Stimulated activated CD4-positive, alpha-beta T cell treated with anti-CD3 and anti-CD28 coated beads, Interleukin-12 subunit alpha, Interleukin-12 subunit beta, amount 100 ng/mL, for 4 hours (primary cell): ENCODE results near the gene EN1.

Experiments
- DNase-seq: peaks from one replicate; pipeline ENCODE4 v3.0.0-alpha.2; 2020

Gene EN1

DNA sequence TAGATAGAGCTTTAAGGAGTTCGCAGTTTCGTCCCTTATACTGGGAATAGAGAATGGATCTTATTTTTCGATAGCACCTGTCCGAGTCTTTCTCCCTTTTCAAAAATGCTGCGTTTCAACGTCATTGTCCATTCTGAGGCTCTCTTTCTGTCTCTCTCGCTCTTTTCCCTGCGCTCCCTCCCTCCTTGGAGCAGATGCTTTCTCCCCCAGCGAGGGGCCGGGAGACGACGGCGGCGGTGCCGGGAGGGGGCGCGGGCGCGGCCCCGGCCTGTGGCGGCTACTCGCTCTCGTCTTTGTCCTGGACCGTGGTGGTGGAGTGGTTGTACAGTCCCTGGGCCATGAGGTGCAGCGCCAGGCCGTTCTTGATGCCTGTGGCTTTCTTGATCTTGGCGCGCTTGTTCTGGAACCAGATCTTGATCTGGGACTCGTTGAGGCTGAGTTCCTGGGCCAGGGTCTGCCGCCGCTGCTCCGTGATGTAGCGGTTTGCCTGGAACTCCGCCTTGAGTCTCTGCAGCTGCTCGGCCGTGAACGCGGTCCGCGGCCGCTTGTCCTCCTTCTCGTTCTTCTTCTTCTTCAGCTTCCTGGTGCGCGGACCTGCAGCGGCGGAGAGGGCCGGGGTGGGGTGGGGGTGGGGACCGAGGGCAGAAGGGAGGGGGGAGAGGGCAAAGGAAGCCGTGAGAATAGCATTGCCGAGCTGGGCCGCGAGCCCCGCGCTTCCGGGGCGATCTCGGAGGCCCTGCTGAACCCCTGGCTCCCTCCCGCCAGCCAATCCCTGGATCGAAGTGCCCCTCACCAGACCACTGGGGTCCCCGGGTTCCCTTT, 4.6 kb downstream of the EN1 start:
- no peak for DNase-seq

DNA sequence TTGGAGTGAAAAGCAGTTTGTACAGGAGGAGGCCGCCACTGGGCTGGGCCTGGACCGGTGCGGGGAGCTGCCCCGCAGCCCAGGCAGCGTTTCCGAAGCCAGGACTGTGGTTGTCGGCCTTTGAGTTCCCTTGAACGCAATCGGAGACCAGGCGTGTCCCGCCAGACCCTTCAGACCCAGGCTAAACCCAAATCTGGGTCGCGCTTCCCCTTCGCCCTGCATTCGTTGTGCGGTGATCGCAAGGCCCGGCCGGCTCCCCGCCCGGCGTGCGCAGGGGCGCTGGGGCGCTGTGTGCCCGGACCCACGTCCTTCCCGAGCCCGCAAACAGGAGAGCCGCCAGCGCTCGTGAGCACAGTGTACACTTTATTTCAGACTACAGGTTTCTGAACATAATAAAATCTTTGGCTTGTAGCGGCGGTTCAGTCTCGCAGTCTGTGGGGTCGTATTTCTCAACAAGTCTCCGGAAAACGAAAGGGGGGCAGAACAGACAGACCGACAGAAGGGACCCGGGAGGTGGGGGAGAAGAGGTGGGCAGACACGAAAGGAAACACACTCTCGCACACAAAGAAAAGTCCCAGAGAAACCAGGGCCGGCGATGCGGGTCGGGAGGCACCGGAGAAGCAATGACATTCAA, 5.5 kb downstream of the EN1 start:
- no peak for DNase-seq

GRCh38 chr2:118841450-118841827, 6.0 kb downstream of the EN1 start:
- DNase-seq, result no peak

DNA sequence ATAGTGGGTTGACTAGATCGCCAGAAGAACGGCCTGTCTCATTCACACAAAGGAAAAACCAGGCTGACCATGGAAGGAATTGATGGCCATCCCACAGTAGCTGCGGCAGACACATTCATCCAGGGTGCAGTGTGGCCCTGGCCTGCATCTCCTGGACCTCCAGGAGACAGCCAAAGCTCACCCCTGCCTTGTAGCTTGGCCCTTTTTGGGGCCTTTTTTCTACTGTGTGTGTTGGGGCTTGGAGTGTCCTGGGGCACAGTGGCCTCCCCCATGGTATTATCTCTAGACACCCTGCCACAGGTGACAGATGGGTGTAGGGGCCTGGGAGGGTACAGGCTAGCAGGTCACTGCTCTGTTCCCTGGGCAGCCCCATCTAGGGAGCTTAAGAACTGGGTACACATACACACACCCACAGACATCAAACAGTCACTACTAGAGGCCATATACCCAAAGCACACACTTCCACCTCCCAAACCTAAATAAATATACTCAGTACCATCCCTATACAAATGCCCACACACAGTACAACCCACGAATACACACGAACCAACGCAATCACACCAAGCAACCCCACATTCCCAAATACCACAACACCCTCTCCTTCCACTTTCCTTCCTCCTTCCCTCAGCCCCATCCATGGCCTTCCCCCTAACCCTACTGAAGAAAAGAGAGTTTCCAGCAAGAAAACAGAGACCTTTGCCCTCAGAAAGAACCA, 8.6 kb downstream of the EN1 start:
- DNase-seq, result no peak

- DNase-seq, result no peak
Measured at GRCh38 chr2:118837621-118838020, 9.8 kb downstream of the EN1 start.

DNA sequence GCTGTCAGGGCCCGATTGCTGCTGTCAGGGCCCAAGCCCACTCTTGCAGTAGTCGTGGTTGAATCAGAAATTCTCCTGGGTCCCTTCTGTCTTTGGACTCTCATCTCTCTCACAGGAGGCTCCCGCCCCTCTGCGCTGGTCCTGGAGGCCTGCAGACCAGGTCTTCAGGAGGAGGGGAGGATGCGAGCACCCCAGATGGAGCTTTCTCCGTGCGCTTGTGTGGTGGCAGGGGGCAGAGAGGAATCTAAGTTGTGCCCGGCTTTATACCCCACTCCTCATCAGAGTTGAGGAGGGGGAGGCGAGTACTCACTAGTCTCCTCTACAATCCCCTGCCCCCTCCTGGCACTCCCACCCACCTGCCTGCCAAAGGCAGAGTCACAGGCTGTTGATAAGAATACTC, 10.4 kb downstream of the EN1 start:
- no peak for DNase-seq

DNA sequence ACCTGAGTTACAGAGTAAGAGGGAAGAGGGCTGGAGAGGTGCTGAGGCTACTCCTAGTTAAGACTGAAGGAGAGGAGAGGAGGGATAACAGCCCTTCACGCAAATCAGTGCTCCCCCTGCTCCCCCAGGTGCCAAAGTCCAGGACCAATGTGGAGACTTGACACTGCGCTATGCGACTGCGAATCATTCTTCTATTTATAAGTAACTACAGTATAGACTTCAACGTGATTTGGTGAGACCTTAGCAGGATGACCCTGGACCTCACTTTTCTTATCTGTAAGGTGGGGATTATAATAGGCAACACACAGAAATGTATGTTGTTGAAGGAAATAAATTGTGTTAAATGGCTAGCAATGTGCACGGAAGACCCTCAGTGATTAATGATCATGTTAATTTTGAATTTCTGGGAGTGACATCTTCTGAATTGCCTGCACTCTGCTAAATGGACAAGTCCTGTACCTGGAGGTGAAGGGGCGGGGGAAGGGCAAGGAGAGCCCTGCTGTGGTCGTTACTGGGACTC, 11.0 kb downstream of the EN1 start:
- DNase-seq, result no peak

DNA sequence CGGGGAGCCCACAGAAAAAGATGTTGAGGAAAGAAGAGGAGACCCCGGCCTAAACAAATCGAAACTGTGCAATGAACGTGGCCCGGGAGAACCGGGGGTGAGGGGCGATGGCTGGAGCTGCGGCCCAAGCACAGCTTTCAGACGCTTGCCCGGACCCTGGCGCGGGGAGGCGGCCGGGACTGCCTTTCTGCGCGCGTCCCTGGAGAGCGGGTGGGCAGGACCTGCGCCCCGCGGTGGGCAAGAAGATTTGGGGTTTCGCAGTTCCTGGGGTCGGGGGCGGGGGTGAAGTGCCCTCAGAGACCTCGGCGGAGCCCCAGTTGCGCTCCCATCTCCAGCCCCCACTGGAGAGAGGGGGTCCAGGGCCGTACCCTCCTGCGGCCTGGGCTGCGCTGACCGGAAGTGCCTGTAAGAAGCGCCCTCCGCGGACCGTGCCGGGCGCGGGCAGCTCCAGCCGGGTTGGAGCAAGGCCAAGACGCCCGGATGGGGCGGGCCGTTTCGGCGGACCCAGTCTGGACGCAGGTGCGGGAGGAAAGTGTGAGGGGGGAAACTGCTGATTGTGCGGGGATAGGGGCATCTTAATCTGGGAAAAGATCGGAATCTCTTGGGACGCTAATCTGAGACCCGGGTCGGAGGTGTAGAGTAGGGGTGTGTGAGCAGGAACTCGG, 11.6 kb downstream of the EN1 start:
- DNase-seq, result no peak

GRCh38 chr2:118834901-118835745, 12.3 kb downstream of the EN1 start:
- DNase-seq, result no peak

GRCh38 chr2:118834440-118834810, 13.0 kb downstream of the EN1 start:
- no peak for DNase-seq

DNA sequence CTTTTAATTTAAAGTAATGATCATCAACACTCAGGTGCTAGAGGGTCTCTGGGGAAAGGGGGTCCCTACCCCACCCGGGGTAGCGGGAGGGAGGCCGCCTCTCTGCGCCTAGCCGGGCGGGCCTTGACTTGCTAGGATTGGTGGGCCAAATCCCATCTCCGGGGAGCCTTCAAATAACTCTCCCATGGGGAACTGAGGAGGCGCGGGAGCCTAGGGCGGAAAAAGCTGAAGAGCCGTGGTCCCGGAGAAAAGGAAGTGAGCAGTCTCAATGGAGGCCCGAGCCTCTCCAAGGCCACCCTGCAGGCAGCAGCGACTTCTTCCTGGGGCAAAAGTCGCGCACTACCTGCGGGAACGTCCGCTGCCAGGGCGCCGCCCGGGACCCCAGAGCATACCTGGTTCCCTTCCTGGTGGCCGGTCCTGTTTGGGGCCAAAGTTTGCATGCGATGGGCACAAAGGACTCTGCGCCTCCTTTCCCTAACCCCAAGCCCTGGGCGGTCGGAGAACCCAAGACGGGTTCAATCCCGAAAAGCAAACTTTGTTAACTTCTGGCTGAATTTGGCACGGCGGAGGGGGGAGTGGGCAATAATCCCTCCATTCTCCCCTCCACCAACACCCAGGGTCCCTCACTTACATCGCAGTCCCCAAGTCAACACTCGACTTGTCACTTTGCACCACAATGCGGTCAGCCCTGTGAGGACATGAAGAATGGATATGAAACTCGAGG, 13.6 kb downstream of the EN1 start:
- no peak for DNase-seq

GRCh38 chr2:118832791-118833715, 14.4 kb downstream of the EN1 start:
- DNase-seq, result no peak

GRCh38 chr2:118832071-118832790, 15.2 kb downstream of the EN1 start:
- DNase-seq, result no peak

- DNase-seq, result no peak
Measured at GRCh38 chr2:118830881-118831280, 16.6 kb downstream of the EN1 start.

GRCh38 chr2:118830118-118830517, 17.3 kb downstream of the EN1 start:
- DNase-seq, result no peak

DNA sequence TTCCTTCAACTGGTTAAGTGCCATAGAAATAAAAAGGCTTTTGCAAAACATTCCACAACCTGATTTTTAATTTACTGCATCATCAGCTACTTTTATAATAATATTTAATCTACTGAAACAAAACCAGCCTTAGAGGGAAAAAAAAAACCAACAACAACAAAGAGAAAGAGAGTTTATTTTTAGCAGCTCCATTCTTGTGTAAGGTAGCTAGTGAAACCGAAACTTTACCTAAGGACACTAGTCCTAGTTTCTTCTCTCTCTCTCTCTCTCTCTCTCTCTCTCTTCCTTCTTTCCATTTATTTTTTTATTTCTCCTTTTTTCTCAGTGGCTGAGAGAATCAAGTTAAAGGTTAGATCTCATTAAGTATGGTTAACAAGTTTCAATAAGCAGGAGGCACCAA, 21.4 kb downstream of the EN1 start:
- no peak for DNase-seq

DNA sequence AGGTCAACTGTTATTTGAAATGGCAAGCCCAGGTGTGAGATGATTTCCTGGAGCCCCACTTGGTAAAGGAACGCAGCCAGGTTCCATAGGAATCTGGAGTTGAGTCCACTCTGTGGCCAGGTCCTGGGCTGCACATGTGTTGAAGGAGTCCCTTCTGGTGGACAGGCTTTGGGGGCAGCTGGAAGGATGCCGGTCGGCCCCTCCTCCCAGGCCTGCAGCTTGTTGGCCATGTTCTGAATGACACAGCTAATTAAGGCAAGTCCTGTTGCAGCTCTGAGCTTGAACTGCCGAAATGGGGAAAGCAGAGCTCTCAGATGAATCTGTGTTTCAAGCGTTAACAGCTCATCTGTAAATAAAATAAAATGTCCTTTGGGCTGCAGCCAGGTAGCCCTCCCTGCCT, 23.8 kb downstream of the EN1 start:
- no peak for DNase-seq

- DNase-seq, result no peak
Measured at GRCh38 chr2:118822572-118822971, 24.9 kb downstream of the EN1 start.

- DNase-seq, result no peak
Measured at GRCh38 chr2:118822015-118822414, 25.4 kb downstream of the EN1 start.

DNA sequence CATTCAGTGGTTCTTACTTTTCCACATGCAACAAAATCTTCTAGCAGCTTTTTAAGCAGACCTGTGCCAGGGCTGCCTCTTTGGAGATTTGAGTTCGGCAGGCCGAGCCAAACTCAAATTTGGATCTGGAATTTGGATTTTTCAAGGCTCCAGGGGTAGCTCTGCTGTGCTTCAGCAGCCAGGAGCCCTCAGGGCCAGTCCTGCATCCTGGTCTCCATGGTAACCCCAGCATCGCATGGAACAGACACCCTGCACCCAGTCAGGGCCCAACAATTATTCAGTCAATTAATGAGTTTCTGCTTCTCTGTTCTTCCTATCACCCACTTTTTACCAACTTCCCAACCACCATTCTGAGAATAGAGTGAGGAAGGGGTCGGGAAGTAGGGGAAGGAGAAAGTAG, 30.0 kb downstream of the EN1 start:
- no peak for DNase-seq
